Measurements from ENCODE around the gene UBALD2.

- no peak for TF ChIP-seq CTCF (IDR thresholded peaks at IDR 0.05)
- TF ChIP-seq POLR2A (IDR thresholded peaks at IDR 0.05) = no peak
- TF ChIP-seq EP300 (IDR thresholded peaks at IDR 0.05) = no peak
- TF ChIP-seq POLR2AphosphoS5 (IDR thresholded peaks at IDR 0.05) = no peak
These were observed 13.2 kb downstream of the UBALD2 start for GRCh38 chr17:76278268-76278908.
